ENCODE results near the gene CTSE.

CTSE gene

GRCh38 chr1:205980237-205980870 is 43.3 kb downstream of the CTSE start:
- Histone ChIP-seq H3K9me3 (ENCODE audit: control insufficient read depth, low read length) (no peaks in the 10 kb centered on the region), H3K27me3 (ENCODE audit: control insufficient read depth, insufficient read depth, low read length, poor library complexity, severe bottlenecking) (no peaks in the 10 kb centered on the region), H3K36me3 (ENCODE audit: control insufficient read depth, insufficient read depth, low read length) (no peaks in the 10 kb centered on the region), H3K27ac (ENCODE audit: insufficient read depth, low read depth, low read length, poor library complexity, severe bottlenecking) (no peak overlapping the region), H3K4me1 (ENCODE audit: control insufficient read depth, insufficient read depth, low read length) (peaks cover 8% of the 10 kb centered on the region), H3K4me3 (ENCODE audit: insufficient read depth, low read depth, low read length) (no peak overlapping the region)
- 90 to 93% methylated on average over 3 of the region's 3 CpGs for WGBS, 2 experiments

DNA sequence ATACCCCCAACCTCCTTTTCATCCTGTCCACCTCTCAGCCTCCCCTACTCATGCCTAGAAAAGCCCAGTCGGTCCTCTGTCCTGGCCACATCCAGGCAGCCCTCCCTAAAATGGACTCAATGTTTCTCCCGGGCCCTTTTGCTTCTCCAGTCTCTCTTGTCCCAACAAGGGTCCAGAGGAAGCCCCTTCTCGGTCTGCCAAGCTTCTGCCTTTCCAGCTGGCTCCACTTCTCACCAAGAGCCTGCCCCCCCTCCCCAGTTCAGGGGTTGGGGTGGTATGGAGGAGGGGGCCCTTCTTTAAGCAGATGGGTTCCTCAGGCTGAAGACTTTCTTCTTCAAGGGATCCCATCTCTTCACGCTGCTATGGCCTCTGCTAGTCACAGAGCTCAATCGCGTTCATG is 44.4 kb downstream of the CTSE start:
- Histone ChIP-seq H3K9me3 (ENCODE audit: control insufficient read depth, low read length) (no peaks in the 10 kb centered on the region), H3K27me3 (ENCODE audit: control insufficient read depth, insufficient read depth, low read length, poor library complexity, severe bottlenecking) (no peaks in the 10 kb centered on the region), H3K27ac (ENCODE audit: insufficient read depth, low read depth, low read length, poor library complexity, severe bottlenecking) (no peak overlapping the region), H3K36me3 (ENCODE audit: control insufficient read depth, insufficient read depth, low read length) (no peaks in the 10 kb centered on the region), H3K4me3 (ENCODE audit: insufficient read depth, low read depth, low read length) (no peak overlapping the region), H3K4me1 (ENCODE audit: control insufficient read depth, insufficient read depth, low read length) (peaks cover 8% of the 10 kb centered on the region)
- WGBS, 2 experiments, result 91 to 95% methylated on average over 6 of the region's 6 CpGs

DNA sequence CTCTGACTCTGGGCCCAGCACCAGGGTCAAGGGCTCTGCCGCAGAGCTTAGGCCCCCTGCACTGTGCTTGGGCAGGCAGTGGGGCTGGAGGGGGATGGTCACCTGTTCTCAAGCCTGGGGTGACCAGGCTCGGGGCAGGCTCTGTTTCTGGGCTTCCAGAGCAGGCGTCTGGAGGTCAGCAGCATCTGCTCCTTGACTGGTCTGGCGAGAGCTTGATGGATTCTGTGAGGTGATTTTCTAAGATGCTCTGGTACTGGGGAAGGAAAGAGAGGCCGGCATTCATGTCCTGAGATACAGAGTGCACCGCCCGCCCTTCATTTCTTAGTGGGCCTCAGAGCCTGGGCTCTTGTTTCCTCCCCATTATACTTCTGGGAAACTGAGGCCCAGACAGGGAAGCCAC is 45.0 kb downstream of the CTSE start:
- H3K27me3 ChIP-seq (ENCODE audit: control insufficient read depth, insufficient read depth, low read length, poor library complexity, severe bottlenecking), result no peaks in the 10 kb centered on the region
- H3K4me3 ChIP-seq (ENCODE audit: insufficient read depth, low read depth, low read length), result no peak overlapping the region
- WGBS, 2 experiments, result 89 to 95% methylated on average over 7 of the region's 7 CpGs
- H3K27ac ChIP-seq (ENCODE audit: insufficient read depth, low read depth, low read length, poor library complexity, severe bottlenecking), result no peak overlapping the region
- peaks cover 8% of the 10 kb centered on the region for H3K4me1 ChIP-seq (ENCODE audit: control insufficient read depth, insufficient read depth, low read length)
- H3K36me3 ChIP-seq (ENCODE audit: control insufficient read depth, insufficient read depth, low read length), result no peaks in the 10 kb centered on the region
- no peaks in the 10 kb centered on the region for H3K9me3 ChIP-seq (ENCODE audit: control insufficient read depth, low read length)

DNA sequence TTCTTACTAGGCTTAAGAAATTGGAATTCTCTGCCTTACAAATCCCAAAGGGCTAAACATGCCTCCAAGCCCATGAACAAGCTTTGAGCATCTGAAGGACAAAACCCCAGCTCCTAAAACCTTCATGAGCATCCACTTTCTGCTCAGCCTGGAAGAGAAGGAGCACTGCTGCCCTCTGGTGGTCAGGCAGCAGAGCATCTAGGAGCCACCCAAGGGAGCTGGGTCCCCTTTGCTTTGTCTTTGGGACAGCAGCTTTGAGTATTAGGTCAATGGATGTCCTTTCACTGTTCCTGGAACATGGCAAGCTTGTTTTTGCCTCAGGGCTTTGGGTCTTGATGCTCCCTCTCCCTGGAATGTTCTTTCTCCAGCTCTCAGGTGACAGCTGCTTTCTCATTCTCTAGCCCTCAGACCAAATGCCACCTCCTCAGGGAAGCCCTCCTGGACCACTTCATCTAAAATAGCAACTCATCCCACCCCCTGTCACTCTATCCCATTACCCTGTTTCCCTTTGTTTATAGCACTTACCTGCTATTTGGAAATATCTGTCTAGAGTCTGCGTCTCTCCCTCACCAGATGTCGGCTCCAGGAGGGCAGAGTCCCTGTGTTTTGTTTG is 46.2 kb downstream of the CTSE start:
- H3K36me3 ChIP-seq (ENCODE audit: control insufficient read depth, insufficient read depth, low read length), result no peaks in the 10 kb centered on the region
- H3K9me3 ChIP-seq (ENCODE audit: control insufficient read depth, low read length), result no peaks in the 10 kb centered on the region
- H3K27ac ChIP-seq (ENCODE audit: insufficient read depth, low read depth, low read length, poor library complexity, severe bottlenecking), result no peak overlapping the region
- H3K4me3 ChIP-seq (ENCODE audit: insufficient read depth, low read depth, low read length), result no peak overlapping the region
- no peaks in the 10 kb centered on the region for H3K27me3 ChIP-seq (ENCODE audit: control insufficient read depth, insufficient read depth, low read length, poor library complexity, severe bottlenecking)
- H3K4me1 ChIP-seq (ENCODE audit: control insufficient read depth, insufficient read depth, low read length), result peaks cover 8% of the 10 kb centered on the region
- 97 to 98% methylated on average over 2 of the region's 2 CpGs for WGBS, 2 experiments

DNA sequence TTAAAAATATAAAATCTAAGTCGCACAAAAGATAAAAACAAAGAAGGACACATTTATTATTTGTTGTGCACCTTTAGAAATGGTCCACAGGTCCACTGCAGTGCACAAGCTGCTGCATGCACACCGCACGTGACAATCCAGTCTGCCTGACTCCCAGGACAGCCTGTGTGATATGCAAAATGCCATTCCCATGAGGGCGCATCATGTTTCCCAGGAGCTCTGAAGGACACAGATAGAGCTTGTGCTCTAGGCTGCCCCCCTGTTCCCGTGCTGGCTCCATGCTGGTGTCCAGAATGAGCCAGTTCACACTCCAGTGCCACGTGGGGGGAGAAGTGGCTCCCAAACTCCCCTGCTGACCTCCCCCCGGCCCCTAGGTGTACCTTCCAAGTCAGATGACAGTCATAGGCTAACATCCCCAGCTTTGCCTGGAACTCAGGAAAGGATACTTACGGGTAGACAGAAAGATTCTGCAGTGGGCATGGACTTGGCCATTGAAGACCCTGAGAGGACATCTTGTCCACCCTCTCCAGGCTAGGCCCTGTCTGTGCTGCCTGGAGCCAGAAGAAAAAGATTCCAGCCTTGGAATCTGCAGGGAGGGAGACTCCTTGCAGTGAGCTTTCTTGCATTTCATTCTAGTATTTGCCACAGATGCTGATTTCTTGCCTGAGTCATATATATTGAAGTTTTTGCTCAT is 46.8 kb downstream of the CTSE start:
- Histone ChIP-seq H3K9me3 (ENCODE audit: control insufficient read depth, low read length) (no peaks in the 10 kb centered on the region), H3K27me3 (ENCODE audit: control insufficient read depth, insufficient read depth, low read length, poor library complexity, severe bottlenecking) (no peaks in the 10 kb centered on the region), H3K4me1 (ENCODE audit: control insufficient read depth, insufficient read depth, low read length) (peaks cover 8% of the 10 kb centered on the region), H3K4me3 (ENCODE audit: insufficient read depth, low read depth, low read length) (no peak overlapping the region), H3K36me3 (ENCODE audit: control insufficient read depth, insufficient read depth, low read length) (no peaks in the 10 kb centered on the region), H3K27ac (ENCODE audit: insufficient read depth, low read depth, low read length, poor library complexity, severe bottlenecking) (no peak overlapping the region)
- 71 to 78% methylated on average over 8 of the region's 8 CpGs for WGBS, 2 experiments

DNA sequence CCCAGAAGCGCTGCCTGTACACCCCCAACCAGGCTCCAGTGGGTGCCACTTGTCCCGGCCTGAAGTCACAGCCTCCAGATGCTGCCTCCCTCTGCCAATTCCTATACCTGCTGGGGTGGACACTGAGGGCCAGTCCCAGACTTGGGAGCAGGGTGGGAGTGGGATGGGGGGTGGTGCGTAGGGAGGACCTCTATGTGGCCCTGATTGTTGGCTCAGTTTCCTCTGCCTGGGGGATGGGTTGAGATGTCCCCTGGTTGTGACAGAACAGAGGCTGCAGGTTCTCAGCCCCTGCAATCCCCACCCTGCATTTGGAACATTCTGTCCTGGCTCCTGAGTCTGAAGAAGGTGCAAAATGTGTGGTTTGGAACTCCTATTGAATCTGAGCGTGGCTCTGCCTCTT is 47.7 kb downstream of the CTSE start:
- Histone ChIP-seq H3K9me3 (ENCODE audit: control insufficient read depth, low read length) (no peaks in the 10 kb centered on the region), H3K4me3 (ENCODE audit: insufficient read depth, low read depth, low read length) (no peak overlapping the region), H3K27ac (ENCODE audit: insufficient read depth, low read depth, low read length, poor library complexity, severe bottlenecking) (no peak overlapping the region), H3K4me1 (ENCODE audit: control insufficient read depth, insufficient read depth, low read length) (peaks cover 8% of the 10 kb centered on the region), H3K36me3 (ENCODE audit: control insufficient read depth, insufficient read depth, low read length) (no peaks in the 10 kb centered on the region), H3K27me3 (ENCODE audit: control insufficient read depth, insufficient read depth, low read length, poor library complexity, severe bottlenecking) (no peaks in the 10 kb centered on the region)
- WGBS, 2 experiments, result 78 to 80% methylated on average over 4 of the region's 4 CpGs

GRCh38 chr1:205975387-205975998 is 48.2 kb downstream of the CTSE start:
- H3K27ac ChIP-seq (ENCODE audit: insufficient read depth, low read depth, low read length, poor library complexity, severe bottlenecking), result no peak overlapping the region

DNA sequence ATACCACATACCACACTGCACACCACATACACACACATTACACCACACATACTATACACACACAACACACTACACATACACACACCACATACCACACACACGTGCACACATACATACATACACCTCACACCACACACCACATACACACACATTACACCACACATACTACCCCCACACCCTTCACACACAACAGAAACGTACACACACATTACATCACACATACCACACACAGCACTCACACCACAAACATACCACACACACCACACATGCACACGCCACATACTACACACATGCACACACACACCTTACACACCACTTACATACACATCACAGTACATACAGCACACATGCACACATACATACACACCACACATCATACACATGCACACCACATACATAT is 49.0 kb downstream of the CTSE start:
- 86 to 89% methylated on average over 3 of the region's 3 CpGs for WGBS, 2 experiments
- Histone ChIP-seq H3K4me1 (ENCODE audit: control insufficient read depth, insufficient read depth, low read length) (peaks cover 8% of the 10 kb centered on the region), H3K9me3 (ENCODE audit: control insufficient read depth, low read length) (no peaks in the 10 kb centered on the region), H3K4me3 (ENCODE audit: insufficient read depth, low read depth, low read length) (no peak overlapping the region), H3K27ac (ENCODE audit: insufficient read depth, low read depth, low read length, poor library complexity, severe bottlenecking) (no peak overlapping the region), H3K36me3 (ENCODE audit: control insufficient read depth, insufficient read depth, low read length) (no peaks in the 10 kb centered on the region), H3K27me3 (ENCODE audit: control insufficient read depth, insufficient read depth, low read length, poor library complexity, severe bottlenecking) (no peaks in the 10 kb centered on the region)

More at GRCh38 chr1:205975387-205975998, 48.2 kb downstream of the CTSE start:
- Histone ChIP-seq H3K9me3 (ENCODE audit: control insufficient read depth, low read length) (no peaks in the 10 kb centered on the region), H3K27me3 (ENCODE audit: control insufficient read depth, insufficient read depth, low read length, poor library complexity, severe bottlenecking) (no peaks in the 10 kb centered on the region), H3K4me1 (ENCODE audit: control insufficient read depth, insufficient read depth, low read length) (peaks cover 8% of the 10 kb centered on the region), H3K36me3 (ENCODE audit: control insufficient read depth, insufficient read depth, low read length) (no peaks in the 10 kb centered on the region), H3K4me3 (ENCODE audit: insufficient read depth, low read depth, low read length) (no peak overlapping the region)
- WGBS, 2 experiments, result 91 to 92% methylated on average over 15 of the region's 15 CpGs

- no peak overlapping the region for H3K27ac ChIP-seq (ENCODE audit: insufficient read depth, low read depth, low read length, poor library complexity, severe bottlenecking)
- WGBS, 2 experiments, result 92 to 93% methylated on average over 8 of the region's 8 CpGs
- H3K27me3 ChIP-seq (ENCODE audit: control insufficient read depth, insufficient read depth, low read length, poor library complexity, severe bottlenecking), result no peaks in the 10 kb centered on the region
- H3K36me3 ChIP-seq (ENCODE audit: control insufficient read depth, insufficient read depth, low read length), result no peaks in the 10 kb centered on the region
- H3K4me1 ChIP-seq (ENCODE audit: control insufficient read depth, insufficient read depth, low read length), result peaks cover 8% of the 10 kb centered on the region
- no peaks in the 10 kb centered on the region for H3K9me3 ChIP-seq (ENCODE audit: control insufficient read depth, low read length)
- no peak overlapping the region for H3K4me3 ChIP-seq (ENCODE audit: insufficient read depth, low read depth, low read length)
These were observed 50.1 kb downstream of the CTSE start for GRCh38 chr1:205973377-205974232.
